Mesendoderm (in vitro differentiated cells): ENCODE results near the gene ACSS2.
A peak's percentile ranks its signal among the peaks of the same experiment; 100 is the strongest.
"Not testable (repeated sequence)": the region's sequence is repeated elsewhere in the genome, so short reads cannot be mapped to it uniquely, and the experiment has no call there.

ENCODE experiments used
- DNase-seq: peaks from one replicate; pipeline ENCODE4 v3.0.0; 2013
- H2AK5ac ChIP-seq: 2 replicates; pipeline ENCODE4 v1.6.1; 2013; ENCODE audit warnings: low read length, inconsistent platforms
- H2BK120ac ChIP-seq: 2 replicates; pipeline ENCODE4 v1.6.1; 2013; ENCODE audit warnings: low read depth, mild to moderate bottlenecking, low read length, moderate library complexity, mixed read lengths
- H2BK15ac ChIP-seq: replicated peaks from 2 replicates; pipeline ENCODE4 v1.6.1; 2013; ENCODE audit warnings: low read depth, mild to moderate bottlenecking, moderate library complexity
- H2BK5ac ChIP-seq: 2 replicates; pipeline ENCODE4 v1.6.1; 2013; ENCODE audit warnings: low read length, inconsistent platforms
- H3K18ac ChIP-seq: 2 replicates; pipeline ENCODE4 v1.6.1; 2013; ENCODE audit warnings: mild to moderate bottlenecking, low read length, mixed read lengths
- H3K23ac ChIP-seq: one replicate; pipeline ENCODE4 v1.6.1; 2013; ENCODE audit warnings: low read length
- H3K27ac ChIP-seq: 2 replicates; pipeline ENCODE4 v1.5.1; 2013; ENCODE audit warnings: low read depth, mild to moderate bottlenecking, inconsistent platforms, low read length, moderate library complexity
- H3K27me3 ChIP-seq: 2 replicates; pipeline ENCODE4 v1.6.1; 2013; ENCODE audit warnings: low read length, control low read depth, mild to moderate bottlenecking, inconsistent platforms; ENCODE audit not compliant: insufficient read depth, poor library complexity
- H3K36me3 ChIP-seq: 2 replicates; pipeline ENCODE4 v1.6.1; 2013; ENCODE audit warnings: low read length, inconsistent platforms; ENCODE audit not compliant: control insufficient read depth, insufficient read depth
- H3K4ac ChIP-seq: one replicate; pipeline ENCODE4 v1.6.1; 2013; ENCODE audit warnings: low read depth, mild to moderate bottlenecking, low read length, moderate library complexity
- H3K4me1 ChIP-seq: 2 replicates; pipeline ENCODE4 v1.6.1; 2013; ENCODE audit warnings: low read depth, low read length, inconsistent platforms; ENCODE audit not compliant: control insufficient read depth
- H3K4me2 ChIP-seq: 2 replicates; pipeline ENCODE4 v1.6.1; 2013; ENCODE audit warnings: low read length
- H3K4me3 ChIP-seq: 2 replicates; pipeline ENCODE4 v1.5.1; 2013; ENCODE audit warnings: mild to moderate bottlenecking, low read length
- H3K56ac ChIP-seq: one replicate; pipeline ENCODE4 v1.6.1; 2013; ENCODE audit warnings: low read length
- H3K79me1 ChIP-seq: 2 replicates; pipeline ENCODE4 v1.6.1; 2013; ENCODE audit warnings: low read length, inconsistent platforms
- H3K79me2 ChIP-seq: 2 replicates; pipeline ENCODE4 v1.6.1; 2013; ENCODE audit warnings: mild to moderate bottlenecking, low read length; ENCODE audit not compliant: control insufficient read depth, insufficient read depth
- H3K9ac ChIP-seq: 2 replicates; pipeline ENCODE4 v1.6.1; 2013; ENCODE audit warnings: low read length, inconsistent platforms
- H4K5ac ChIP-seq: one replicate; pipeline ENCODE4 v1.6.1; 2013; ENCODE audit warnings: low read length
- H4K8ac ChIP-seq: one replicate; pipeline ENCODE4 v1.6.1; 2013; ENCODE audit warnings: low read depth, mild to moderate bottlenecking, control low read depth, low read length, moderate library complexity
- WGBS: extraction: QIAGEN DNeasy Blood & Tissue Kit; methylation state at CpG from one replicate; pipeline ENCODE4 v1.1.7; 2013; ENCODE audit warnings: low lambda C conversion rate, missing lambda C conversion rate; ENCODE audit not compliant: insufficient coverage; ENCODE audit errors: extremely low coverage; 5-methylcytosine and 5-hydroxymethylcytosine counted together

Gene ACSS2

DNA sequence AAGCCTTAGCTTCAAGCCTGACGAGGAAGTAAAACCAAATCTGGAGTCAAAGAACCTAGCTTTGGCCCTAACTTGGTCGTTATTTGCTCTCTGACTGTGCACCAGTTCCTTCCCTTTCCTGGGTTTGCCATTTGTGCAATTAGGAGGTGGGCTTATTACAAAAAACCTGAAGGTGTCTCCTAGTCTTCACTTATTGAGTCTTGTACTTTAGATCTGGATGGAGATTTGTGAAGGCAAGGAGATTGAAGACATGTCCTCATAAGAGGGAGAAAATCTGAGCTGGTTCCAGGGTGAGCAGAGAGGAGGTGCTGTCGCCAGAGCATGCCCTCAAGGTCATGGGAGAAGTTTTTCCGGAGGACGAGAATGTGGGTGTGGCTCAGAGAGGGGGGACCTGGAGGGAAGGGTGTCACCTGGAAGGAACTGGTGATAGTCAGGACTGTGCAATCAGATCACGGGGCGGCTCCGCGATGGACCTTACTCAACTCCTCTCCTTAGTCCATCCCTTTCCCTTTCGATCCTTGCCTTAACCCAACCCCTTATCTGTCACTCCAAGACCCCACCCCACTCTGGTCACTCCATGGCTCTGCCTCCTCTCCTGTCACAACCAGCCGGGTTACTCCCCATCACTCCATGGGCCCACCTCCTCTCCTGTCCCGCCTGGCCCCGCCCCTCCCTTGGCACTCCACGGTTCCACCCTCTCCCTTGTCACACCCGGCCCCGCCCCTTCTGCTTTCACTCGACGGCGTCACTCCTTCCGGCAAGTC, 588 bp upstream of the ACSS2 start:
- Histone ChIP-seq H3K4me1 (peaks cover 3% of the 10 kb centered on the region), H3K79me1 (peaks cover 5% of the 10 kb centered on the region), H3K4me2 (peak overlapping the region; percentile 25), H2BK15ac (no peak overlapping the region), H3K27ac (no peak overlapping the region), H2AK5ac (no peak overlapping the region), H3K36me3 (no peaks in the 10 kb centered on the region), H3K18ac (no peak overlapping the region), H2BK5ac (no peak overlapping the region), H3K27me3 (no peaks in the 10 kb centered on the region), H3K56ac (peak overlapping the region; percentile 51), H3K9ac (peak overlapping the region; percentile 14), H3K4me3 (no peak overlapping the region), H2BK120ac (no peak overlapping the region), H3K4ac (no peak overlapping the region), H3K23ac (no peak overlapping the region), H4K5ac (no peak overlapping the region), H4K8ac (no peak overlapping the region), H3K79me2 (no peaks in the 10 kb centered on the region)
- peak; percentile 100 for DNase-seq
- no CpG with 5 or more reads among the region's 20 CpGs for WGBS

DNA sequence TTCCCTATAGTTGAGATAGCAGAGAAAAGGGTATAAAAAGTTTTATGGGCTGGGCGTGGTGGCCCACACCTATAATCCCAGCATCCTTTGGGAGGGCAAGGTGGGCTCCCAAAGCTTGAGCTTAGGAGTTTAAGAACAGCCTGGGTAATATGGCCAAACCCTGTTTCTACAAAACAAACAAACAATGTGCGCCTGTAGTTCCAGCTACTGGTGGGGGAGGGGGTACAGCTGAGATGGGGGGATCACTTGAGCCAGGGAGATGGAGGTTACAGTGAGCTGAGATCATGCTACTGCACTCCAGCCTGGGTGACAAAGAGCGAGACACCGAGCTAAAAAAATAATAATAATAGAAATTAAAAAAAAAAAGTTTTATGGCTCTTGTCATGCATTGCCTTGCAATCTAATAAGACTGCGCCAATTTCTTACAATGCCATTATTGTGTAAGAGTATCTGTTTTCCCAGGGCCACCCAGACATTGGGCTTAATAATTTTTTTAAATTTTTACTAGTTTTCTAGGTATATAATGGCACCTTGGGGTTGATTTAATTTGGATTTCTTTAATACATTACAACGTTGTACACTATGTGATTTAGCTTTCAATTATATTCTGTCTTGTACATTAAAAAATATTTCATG, 3.9 kb downstream of the ACSS2 start:
- Histone ChIP-seq H3K27me3 (no peaks in the 10 kb centered on the region), H3K23ac (no peak overlapping the region), H3K18ac (no peak overlapping the region), H2BK120ac (no peak overlapping the region), H3K4me3 (no peak overlapping the region), H3K27ac (no peak overlapping the region), H3K9ac (no peak overlapping the region), H2BK15ac (no peak overlapping the region), H3K36me3 (no peaks in the 10 kb centered on the region), H4K5ac (no peak overlapping the region), H4K8ac (no peak overlapping the region), H3K79me1 (peaks cover 2% of the 10 kb centered on the region), H3K56ac (no peak overlapping the region), H3K79me2 (no peaks in the 10 kb centered on the region), H3K4me1 (peaks cover 3% of the 10 kb centered on the region), H2AK5ac (no peak overlapping the region), H3K4me2 (no peak overlapping the region), H3K4ac (no peak overlapping the region), H2BK5ac (no peak overlapping the region)
- WGBS: no CpG with 5 or more reads among the region's 6 CpGs
- no peak for DNase-seq

DNA sequence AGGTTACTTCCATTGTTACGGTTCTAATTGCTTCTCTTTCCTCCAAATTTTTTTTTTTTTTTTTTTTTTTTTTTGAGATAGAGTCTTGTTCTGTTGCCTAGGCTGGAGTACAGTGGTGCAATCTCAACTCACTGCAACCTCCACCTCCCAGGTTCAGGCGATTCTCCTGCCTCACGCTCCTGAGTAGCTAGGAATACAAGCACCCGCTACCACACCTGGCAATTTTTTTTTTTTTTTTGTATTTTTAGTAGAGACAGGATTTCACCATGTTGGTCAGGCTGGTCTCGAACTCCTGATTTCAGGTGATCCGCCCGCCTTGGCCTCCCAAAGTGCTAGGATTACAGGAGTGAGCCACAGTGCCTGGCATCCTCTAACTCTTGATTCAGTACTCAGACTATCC, 4.6 kb downstream of the ACSS2 start:
- H3K79me1 ChIP-seq, H2BK5ac ChIP-seq, H3K9ac ChIP-seq, H2BK120ac ChIP-seq, H3K79me2 ChIP-seq, H3K27ac ChIP-seq, H3K27me3 ChIP-seq, H2AK5ac ChIP-seq, H3K23ac ChIP-seq, H3K4me3 ChIP-seq, DNase-seq, H4K5ac ChIP-seq, H3K18ac ChIP-seq, H3K4ac ChIP-seq, H3K4me1 ChIP-seq, H3K36me3 ChIP-seq, H3K4me2 ChIP-seq, H3K56ac ChIP-seq, H2BK15ac ChIP-seq, H4K8ac ChIP-seq: not testable (repeated sequence)
- no CpG with 5 or more reads among the region's 7 CpGs for WGBS

DNA sequence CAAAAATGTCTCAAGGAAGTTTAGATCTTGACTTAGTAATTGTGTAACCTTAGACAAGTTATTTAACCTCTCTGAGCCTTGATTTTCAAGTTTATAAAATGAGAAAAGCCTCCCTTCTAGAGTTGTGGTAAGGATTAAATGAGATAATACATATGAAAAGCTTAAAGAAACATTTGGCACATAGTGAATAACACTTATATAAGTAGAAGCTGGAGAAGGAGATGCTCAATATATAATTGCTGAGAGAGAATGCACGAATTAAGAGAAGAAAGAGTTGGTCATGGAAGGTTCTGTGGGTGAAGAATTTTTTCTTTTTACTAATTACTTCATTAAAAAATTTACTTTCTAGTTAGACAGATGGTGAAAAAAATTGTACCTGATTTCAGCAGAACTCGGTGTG, 5.3 kb downstream of the ACSS2 start:
- Histone ChIP-seq H4K8ac (no peak overlapping the region), H3K4me3 (no peak overlapping the region), H3K79me2 (no peaks in the 10 kb centered on the region), H3K27ac (no peak overlapping the region), H3K18ac (no peak overlapping the region), H3K27me3 (no peaks in the 10 kb centered on the region), H3K79me1 (peaks cover 2% of the 10 kb centered on the region), H3K4me2 (no peak overlapping the region), H2BK120ac (no peak overlapping the region), H4K5ac (no peak overlapping the region), H3K9ac (no peak overlapping the region), H3K36me3 (no peaks in the 10 kb centered on the region), H3K4ac (no peak overlapping the region), H2BK5ac (no peak overlapping the region), H2AK5ac (no peak overlapping the region), H3K23ac (no peak overlapping the region), H3K56ac (no peak overlapping the region), H3K4me1 (no peaks in the 10 kb centered on the region), H2BK15ac (no peak overlapping the region)
- no peak for DNase-seq
- no CpG with 5 or more reads among the region's 2 CpGs for WGBS

DNA sequence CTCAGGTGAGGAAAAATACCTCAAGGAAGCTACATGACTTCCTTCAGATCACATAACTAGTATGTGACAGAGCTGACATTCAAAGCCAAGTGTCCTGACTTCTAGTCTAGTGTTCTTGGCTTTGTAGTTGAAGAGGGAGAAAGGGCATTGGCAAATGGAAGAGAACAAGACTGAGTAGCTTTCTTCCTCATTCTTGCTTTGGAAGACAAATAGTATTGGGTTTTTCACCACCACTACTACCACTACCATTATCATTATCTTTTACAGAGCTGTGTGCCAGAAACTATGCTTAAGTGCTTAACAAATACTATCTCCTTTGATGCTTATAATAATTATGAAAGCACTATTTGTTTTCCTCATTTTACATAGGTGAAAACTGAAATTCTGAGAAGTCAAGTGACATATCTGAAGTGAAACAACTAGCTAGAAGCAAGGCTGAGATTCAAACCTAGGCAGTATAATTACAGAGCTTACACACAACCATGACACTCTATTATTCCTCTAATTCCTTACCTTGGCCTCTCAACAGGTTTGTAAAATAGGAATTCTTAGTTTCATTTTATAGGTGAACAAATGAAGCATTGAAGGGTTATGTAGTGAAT, 6.8 kb downstream of the ACSS2 start:
- H2BK120ac ChIP-seq: no peak overlapping the region
- no peak overlapping the region for H3K4me2 ChIP-seq
- H3K79me1 ChIP-seq: peaks cover 2% of the 10 kb centered on the region
- H3K27me3 ChIP-seq: no peaks in the 10 kb centered on the region
- H3K4me3 ChIP-seq: no peak overlapping the region
- H2BK15ac ChIP-seq: no peak overlapping the region
- no peak overlapping the region for H3K4ac ChIP-seq
- no peaks in the 10 kb centered on the region for H3K79me2 ChIP-seq
- no peak overlapping the region for H3K9ac ChIP-seq
- H3K27ac ChIP-seq: no peak overlapping the region
- H4K8ac ChIP-seq: no peak overlapping the region
- no peak overlapping the region for H3K56ac ChIP-seq
- H3K18ac ChIP-seq: no peak overlapping the region
- H3K23ac ChIP-seq: no peak overlapping the region
- no peak overlapping the region for H4K5ac ChIP-seq
- H3K4me1 ChIP-seq: no peaks in the 10 kb centered on the region
- no peak for DNase-seq
- H2AK5ac ChIP-seq: no peak overlapping the region
- no peak overlapping the region for H2BK5ac ChIP-seq
- H3K36me3 ChIP-seq: no peaks in the 10 kb centered on the region
